GM21360 (cell line): Measurements from ENCODE around the gene ABCA1.
"Not testable (repeated sequence)": the region's sequence is repeated elsewhere in the genome, so short reads cannot be mapped to it uniquely, and the experiment has no call there.

Source experiments
- ATAC-seq: cut with Tn5 transposase; IDR thresholded peaks from one replicate; pipeline ENCODE4 v1.9.1; 2021; ENCODE audit warnings: mild to moderate bottlenecking, moderate library complexity; ENCODE audit not compliant: unreplicated experiment

Gene ABCA1, protein sequence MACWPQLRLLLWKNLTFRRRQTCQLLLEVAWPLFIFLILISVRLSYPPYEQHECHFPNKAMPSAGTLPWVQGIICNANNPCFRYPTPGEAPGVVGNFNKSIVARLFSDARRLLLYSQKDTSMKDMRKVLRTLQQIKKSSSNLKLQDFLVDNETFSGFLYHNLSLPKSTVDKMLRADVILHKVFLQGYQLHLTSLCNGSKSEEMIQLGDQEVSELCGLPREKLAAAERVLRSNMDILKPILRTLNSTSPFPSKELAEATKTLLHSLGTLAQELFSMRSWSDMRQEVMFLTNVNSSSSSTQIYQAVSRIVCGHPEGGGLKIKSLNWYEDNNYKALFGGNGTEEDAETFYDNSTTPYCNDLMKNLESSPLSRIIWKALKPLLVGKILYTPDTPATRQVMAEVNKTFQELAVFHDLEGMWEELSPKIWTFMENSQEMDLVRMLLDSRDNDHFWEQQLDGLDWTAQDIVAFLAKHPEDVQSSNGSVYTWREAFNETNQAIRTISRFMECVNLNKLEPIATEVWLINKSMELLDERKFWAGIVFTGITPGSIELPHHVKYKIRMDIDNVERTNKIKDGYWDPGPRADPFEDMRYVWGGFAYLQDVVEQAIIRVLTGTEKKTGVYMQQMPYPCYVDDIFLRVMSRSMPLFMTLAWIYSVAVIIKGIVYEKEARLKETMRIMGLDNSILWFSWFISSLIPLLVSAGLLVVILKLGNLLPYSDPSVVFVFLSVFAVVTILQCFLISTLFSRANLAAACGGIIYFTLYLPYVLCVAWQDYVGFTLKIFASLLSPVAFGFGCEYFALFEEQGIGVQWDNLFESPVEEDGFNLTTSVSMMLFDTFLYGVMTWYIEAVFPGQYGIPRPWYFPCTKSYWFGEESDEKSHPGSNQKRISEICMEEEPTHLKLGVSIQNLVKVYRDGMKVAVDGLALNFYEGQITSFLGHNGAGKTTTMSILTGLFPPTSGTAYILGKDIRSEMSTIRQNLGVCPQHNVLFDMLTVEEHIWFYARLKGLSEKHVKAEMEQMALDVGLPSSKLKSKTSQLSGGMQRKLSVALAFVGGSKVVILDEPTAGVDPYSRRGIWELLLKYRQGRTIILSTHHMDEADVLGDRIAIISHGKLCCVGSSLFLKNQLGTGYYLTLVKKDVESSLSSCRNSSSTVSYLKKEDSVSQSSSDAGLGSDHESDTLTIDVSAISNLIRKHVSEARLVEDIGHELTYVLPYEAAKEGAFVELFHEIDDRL (N-terminal part only)

DNA sequence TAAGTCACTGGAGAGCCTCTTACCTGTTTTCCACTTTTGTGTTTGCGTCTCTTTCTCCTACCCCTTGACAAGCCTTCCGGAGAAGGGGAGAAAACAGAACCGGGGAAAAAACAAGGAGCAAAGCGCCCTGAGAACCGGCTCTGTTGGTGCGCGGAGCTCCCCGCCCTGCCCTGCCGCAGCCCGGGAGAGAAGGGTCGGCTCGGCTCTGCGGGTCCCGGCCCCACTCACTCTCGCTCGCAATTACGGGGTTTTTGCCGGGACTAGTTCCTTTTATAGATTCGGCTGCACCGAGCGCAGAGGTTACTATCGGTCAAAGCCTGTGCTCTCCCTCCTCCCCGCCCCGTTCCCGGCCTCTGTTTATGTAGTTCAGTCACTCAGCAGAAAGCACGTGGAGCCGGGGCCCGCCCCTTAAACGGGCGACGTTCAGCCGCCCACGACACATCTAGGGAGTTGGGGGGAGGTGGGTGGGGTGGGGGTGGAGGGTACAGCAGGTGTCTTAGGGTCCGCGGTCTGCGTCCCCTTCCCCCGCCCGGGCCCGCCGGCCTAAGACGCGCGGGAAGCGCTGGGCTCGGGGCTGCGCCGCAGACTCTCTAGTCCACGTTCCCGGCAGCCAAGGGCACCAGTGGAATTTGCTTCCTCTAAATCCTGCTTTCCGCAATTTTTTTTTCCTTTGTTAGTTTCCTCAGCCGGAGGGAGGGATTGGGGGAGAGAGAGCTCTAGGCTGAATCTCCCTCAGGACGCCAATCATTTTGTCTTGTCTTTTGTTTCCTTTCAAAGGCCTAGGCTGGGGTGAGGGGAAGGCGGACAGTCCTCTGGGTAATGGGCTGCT is at the start of gene ABCA1:
ABCA1 (minus strand) TSS at position 244 of the 829 bp plus-strand sequence. CDS start 24,476 bp downstream, outside the sequence.
- ATAC-seq: peak; percentile 42

DNA sequence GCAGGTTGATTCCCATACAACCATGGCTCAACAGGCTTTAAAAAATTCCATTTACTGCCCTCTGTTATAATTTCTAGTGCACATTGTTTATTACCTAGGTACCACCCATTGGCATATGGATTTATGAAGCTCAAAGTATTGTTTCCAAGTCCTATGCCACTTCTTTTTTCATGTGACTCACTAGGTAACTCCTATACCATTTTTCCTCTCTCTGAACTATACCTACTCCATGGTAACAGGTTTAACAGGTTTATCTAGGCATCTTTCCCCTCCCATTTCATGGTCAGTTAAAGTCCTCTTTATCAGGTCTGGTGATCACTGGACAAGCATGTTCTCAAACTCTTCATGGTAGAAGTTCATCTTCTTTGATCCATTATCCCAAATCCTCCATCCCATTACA is 49.6 kb upstream of the ABCA1 start:
- ATAC-seq: no peak

DNA sequence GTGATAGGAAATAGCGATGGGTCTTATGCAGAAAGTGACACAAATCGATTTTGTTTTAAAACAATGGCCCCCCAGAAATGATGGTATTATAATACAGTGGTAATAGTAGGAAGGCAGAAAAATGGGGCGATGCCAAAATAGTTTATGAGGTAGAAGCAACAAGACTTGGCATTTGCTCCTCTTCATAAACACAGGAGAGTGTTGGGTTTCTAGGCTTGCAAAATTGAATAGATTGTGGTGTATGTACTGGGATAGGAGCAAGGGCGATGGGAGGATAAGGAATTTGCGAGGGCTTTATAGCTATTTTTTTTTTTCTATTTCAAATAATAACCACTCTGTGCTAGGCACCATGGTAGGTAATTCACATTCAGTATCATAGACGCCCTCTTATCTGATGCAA is 49.2 kb upstream of the ABCA1 start:
- no peak for ATAC-seq

DNA sequence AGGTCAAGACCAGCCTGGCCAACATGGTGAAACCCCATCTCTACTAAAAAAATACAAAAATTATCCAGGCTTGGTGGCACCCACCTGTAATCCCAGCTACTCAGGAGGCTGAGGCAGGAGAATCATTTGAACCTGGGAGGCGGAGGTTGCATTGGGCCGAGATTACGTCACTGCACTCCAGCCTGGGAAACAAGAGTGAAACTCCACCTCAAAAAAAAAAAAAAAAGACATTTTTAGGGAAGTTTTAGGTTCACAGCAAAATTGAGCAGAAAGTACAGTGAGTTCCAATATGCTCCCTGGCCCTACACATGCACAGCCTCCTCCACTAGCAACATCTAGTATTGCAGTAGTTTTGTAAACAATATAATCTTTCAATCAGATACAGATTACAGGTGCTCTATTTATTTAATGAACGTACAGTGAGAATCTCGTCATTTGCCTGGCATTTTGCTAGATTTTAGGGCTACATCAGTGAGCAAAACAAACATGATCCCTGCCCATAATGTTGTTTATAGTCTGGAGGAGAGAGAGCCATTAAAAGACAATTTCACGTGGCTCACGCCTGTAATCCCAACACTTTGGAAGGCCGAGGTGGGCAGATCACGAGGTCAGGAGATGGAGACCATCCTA is 48.1 kb upstream of the ABCA1 start:
- not testable (repeated sequence) for ATAC-seq

DNA sequence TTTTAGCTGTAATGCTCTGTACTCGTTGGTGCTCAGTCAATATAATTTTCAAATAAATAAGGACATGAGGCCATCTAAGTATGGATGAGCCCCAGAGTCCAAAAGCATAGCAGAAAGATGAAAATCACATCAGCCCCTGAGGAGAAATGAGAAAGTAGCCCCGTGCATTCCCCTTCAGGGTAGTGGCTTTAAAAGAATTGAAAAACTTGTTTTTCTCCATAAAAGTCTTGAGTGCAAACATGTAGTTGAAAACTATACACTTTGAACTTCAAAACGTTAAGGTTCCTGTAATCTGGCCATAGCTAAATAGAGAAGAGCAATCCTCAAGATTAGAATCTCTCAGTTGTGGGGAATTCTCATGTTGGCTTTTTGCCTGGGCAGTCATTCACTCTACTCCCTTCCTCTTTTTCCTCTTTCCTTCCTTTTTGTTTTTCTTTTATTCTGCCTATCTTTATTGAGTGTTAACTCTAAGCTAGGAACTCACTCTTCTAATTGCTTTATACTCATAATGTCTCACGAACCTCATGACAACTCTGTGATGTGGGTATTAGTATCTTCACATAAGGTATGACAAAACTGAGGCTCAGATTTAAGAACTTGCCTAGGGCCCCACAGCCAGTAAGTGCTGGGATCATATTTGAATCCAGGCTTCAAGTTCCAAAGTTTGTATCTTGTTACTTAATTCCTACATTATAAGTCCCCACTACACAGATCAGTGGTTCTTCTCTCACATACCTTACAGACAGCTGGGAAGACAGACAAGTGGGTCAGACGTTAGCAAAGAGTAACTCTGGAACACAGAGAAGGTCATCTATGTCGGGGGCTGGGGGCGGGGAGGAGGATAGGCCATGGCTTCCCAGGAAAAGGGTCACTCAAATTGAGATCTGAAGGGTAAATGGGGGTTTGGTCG is 46.4 kb upstream of the ABCA1 start:
- ATAC-seq: no peak

DNA sequence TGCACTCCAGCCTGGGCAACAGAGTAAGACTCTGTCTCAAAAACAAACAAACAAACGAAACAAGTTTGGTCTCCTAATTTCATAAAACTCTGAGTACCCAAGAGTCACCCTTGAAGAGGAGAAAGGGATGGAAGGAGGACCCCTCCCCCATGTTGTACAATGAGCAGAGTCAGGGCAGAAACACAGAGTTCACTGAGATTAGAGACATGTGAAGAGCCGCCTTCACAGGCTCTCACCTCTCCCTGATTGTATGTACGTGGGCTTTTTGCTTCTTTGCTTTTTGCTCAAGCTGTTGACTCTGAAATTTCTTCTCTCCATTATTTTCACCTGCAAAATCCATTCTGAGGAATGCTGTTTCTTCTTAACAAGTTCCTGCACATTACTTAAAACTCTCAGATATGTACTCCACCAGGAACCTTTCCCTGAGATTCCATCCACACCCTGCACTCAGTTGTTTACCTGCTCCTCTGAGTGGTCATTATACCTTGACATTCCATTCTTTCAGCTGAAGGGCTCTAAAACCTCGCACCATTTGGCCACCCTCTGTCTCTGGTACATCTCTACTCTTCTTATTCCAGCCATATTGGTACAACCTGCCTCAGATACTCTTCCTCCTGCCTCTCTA is 44.4 kb upstream of the ABCA1 start:
- ATAC-seq: no peak

DNA sequence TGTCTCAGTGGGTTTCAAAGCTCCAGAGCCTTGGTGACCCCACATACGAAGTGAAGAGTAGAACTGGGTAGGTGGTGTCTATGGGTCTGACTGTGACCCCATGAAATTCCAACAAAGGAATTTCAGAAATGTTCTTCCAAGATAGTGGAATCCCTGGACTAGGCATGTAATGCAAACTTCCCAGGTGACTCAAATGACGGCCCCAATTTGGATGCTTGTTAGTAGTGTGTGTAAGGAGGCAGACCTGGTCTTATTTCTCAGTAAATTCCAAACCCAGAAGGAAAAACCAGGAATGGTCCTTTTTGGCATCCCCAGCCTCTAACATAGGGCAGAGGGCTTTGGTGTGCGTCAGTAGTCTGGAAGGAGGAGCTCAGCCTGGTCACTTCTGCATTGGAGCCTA is 43.6 kb upstream of the ABCA1 start:
- ATAC-seq: no peak

DNA sequence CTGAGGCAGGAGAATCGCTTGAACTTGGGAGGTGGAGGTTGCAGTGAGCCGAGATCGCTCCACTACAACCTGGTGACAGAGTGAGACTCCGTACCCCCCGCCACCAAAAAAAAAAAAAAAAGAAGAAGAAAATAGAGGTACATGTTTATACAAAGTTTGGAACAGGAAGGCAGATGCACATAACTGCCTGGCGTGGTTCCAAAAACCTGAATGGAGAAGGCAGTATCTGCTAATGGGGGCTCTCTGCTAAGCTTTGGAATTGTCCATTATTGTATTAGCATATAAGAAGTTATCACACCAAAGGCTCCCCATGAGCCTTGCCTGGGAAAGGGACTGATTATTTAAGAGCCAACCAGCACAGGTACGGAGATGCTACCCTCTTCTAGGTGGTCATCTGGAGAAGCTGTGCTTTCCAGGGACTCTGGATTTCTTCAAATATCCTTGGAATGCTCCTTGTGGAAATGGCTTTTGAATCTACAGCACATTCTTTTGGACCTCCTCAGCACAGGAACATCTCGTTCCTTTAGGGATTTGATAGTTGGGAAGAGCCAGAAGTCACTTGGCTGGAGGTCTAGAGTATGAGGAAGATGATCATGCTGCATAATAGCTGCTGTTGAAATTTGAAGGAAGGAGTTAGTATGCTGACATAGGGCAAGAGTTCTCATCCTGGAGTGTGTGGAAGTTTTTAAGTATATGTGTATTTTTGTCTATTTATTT is 42.5 kb upstream of the ABCA1 start:
- ATAC-seq: no peak

DNA sequence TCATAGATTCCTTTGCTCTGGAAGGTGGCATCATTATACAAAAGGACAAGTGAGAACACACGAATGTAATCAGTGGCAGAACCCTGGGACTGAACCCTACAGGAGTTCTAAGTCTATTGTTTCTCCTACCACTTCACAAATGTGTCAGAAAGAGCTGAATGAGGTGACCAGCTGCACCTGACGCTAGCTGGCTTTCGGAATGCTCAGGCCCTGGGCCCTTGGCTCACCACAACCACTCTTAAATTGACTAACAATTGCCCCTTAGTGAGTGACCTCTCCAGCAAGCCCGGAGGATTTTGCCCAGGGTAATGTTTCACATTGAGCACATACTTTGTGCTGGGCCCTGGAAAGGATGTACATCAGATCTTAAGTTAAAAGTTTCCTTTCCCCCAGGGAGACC is 41.2 kb upstream of the ABCA1 start:
- no peak for ATAC-seq

DNA sequence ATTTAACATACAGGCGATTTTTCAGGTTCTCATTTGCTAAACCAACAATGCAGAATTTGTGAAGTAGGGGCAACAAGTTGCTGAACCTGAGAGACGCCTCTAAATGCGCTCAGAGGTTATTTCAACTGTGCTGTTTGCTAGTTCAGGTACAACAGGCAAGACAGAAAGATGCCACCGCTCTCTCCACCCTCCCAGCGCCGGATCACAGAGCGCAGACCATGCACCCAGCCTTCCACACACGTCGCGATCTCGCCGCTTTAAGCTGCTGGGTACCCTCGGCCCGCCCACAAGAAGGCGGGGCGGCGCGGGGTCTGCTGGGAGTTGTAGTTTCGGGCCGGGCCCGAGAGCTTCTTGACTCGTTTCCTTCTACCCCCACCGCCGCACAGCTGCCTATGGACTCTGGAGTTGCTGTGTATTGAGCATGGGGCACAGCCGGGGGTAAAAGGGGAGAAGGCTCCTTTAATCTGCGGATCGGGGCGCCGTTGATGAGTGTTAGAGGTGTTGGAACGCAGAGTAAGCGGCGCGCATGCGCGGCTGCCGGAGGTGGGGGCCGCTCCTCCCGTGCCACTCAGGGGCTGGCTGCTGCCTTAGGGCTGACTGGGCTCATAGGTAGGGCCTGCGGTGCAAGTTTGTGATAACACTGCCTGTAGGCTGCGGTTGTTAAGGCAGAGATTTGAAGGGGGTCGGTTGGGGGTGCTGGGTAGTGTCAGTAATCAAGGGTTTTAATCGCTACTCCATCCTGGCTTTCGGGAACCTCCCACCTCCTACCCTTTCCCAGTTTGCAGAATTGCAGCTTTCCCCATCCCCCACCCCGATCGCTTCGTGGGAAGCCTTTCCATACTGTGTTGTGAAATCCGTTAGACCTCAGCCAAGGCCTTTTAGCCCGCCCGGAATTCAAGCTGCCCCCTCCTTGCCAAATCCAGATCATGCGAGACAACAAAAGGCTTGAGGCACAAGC is 40.3 kb upstream of the ABCA1 start:
- peak; percentile 100 for ATAC-seq

DNA sequence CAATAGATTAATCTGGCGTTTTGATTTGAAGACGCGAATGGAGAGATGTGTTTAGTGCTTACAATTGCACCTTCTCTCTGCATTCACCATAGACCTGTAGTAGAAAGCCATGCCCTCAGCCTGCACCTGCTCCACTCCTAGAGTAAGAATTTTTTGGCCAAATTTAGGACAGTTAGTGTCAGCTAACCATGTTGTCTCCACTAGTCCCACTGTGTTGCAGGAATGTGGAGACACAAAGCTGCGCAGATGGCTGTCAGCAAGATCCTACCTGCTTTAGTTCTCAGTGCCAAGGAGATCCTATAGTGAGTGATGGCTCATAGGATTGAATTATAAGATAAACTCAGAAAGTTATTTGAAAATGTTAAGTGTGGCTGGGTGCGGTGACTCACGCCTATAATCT is 35.1 kb upstream of the ABCA1 start:
- no peak for ATAC-seq

DNA sequence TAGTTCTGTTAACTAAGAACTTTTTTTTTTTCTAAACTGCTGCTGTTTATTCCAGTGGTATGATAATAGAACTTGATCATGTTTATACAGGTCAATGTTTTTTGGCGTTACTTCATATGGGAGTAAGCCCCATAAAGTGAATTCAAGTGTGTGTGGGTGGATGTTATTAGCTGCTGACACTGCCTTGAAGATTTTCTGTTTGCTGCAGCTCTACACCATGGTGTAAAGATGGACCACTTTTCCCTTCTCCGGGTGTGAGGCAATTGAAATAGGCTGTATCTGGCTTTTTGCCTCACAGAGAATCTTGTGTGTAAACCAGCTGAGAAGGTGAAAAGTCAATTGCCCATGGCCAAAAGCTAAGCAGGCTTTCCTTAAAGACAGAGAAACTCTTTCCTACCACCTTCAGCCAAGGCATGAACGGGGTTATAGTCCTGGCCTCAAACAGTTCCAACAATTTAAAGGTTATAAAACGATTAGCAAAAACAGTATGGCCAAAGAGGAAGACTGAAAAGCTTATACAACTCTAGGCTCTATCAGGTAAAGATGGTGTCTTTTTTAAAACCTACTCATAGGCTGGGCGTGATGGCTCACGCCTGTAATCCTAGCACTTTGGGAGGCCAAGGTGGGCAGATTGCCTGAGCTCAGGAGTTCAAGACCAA is 33.9 kb upstream of the ABCA1 start:
- no peak for ATAC-seq

DNA sequence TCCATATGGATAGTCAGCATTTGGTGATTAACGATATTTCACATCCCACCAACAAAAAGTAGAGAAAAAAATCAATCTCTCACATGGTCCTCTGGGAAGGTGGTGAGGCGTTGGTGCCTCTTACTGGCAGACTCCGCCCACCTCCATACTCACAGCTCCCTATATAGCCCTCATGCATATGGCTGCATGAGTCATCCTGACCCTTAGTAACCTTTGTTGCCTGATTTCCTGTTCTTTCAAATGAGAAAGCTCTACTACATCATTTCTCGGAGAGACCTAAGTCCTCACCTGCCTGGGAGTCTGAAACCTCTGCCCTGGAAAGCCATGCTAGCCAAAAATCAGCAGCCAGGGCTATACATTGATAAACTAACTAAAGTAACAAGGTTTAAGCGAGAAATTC is 33.3 kb upstream of the ABCA1 start:
- no peak for ATAC-seq

DNA sequence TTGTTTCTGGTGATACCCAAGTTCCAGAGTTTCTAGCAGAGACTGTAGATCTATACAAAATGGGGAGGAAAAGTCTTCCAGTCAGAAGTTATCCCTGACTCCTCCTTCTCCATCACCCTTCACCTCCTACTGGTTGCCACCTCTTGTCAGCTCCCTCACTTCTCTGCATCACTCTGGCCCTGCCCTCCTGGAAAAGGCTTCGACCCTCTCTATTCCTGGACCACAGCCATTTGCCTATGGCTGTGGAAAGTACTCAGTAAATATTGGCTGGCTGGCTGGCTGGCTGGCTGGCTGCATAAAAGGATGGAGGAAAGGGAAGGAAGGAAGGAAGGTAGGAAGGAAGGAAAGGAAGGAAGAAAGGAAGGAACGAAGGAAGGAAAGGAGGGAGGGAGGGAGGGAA is 32.7 kb upstream of the ABCA1 start:
- no peak for ATAC-seq

DNA sequence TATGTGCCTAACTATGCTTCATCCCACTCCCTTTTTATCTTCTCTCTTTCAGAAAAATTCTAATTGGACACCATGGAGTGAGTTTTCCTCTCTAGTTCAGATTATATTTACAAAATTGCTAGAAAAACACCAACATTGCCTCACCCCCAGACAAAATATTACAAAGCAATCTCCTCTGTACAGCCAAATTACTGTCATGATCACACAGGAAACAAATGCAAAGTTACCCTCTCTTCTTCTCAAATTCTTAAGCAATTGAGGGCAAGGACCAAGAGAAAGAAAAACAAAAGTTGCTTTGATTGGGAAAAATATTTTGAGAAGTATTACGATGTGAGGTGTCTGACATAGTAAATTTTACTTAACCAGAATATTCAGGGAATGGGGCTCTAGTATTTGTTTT is 30.8 kb upstream of the ABCA1 start:
- ATAC-seq: no peak

DNA sequence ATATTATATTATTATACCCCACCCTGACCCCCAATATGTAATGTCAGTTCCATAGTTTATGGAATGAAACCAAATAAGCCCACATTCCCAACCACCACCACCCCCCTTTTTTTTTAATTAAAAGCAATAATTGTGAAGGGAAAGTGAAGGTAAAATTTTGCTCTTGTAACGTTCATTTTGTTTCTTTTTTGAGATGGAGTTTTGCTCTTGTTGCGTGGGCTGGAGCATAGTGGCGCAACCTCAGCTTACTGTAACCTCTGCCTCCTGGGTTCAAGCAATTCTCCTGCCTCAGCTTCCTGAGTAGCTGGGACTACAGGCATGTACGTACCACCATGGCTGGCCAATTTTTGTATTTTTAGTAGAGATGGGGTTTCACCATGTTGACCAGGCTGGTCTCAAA is 30.1 kb upstream of the ABCA1 start:
- not testable (repeated sequence) for ATAC-seq
